GM23338 (cell line): ENCODE measurements around the gene LUC7L. TPM values are rescaled to one million over a fixed set of nuclear protein-coding genes. Genes with fewer than 3 reads are reported as not detected.

Experiments used
- ATAC-seq: fragments of 200-7000 bp; cut with Tn5 transposase; 3 replicates; pipeline ENCODE4 v1.9.1; 2020
- DNase-seq: peaks from one replicate; pipeline ENCODE4 v3.0.0-alpha.2; 2015; ENCODE audit warnings: low spot score
- H2AFZ ChIP-seq: fragments of 200-600 bp; sonication (generic); 2 replicates; pipeline ENCODE4 v1.8.0; 2016; ENCODE audit warnings: antibody characterized with exemption, mild to moderate bottlenecking, moderate library complexity
- H3F3A ChIP-seq: fragments of 200-600 bp; sonication (generic); replicated peaks from 2 replicates; pipeline ENCODE4 v1.8.0; 2017; ENCODE audit warnings: antibody characterized with exemption, mixed run types, low read depth
- H3K27ac ChIP-seq: fragments of 200-600 bp; sonication (generic); 2 replicates; pipeline ENCODE4 v1.6.1; 2016; ENCODE audit warnings: low read depth
- H3K27me3 ChIP-seq: fragments of 200-600 bp; sonication (generic); 2 replicates; pipeline ENCODE4 v1.8.0; 2016; ENCODE audit warnings: mild to moderate bottlenecking, mixed run types, moderate library complexity; ENCODE audit not compliant: insufficient read depth
- H3K36me3 ChIP-seq: fragments of 200-600 bp; sonication (generic); 2 replicates; pipeline ENCODE4 v1.8.0; 2016; ENCODE audit warnings: mild to moderate bottlenecking; ENCODE audit not compliant: insufficient read depth
- H3K4me1 ChIP-seq: fragments of 200-600 bp; sonication (generic); 2 replicates; pipeline ENCODE4 v1.8.0; 2016; ENCODE audit warnings: mild to moderate bottlenecking, moderate library complexity; ENCODE audit not compliant: insufficient read depth
- H3K4me2 ChIP-seq: fragments of 200-600 bp; sonication (generic); 2 replicates; pipeline ENCODE4 v1.7.1; 2017; ENCODE audit warnings: mixed run types
- H3K4me3 ChIP-seq: fragments of 200-600 bp; sonication (generic); 2 replicates; pipeline ENCODE4 v1.6.1; 2016; ENCODE audit warnings: mixed run types
- H3K79me2 ChIP-seq: fragments of 200-600 bp; sonication (generic); replicated peaks from 2 replicates; pipeline ENCODE4 v1.8.0; 2017; ENCODE audit warnings: mild to moderate bottlenecking; ENCODE audit not compliant: insufficient read depth
- H3K9me2 ChIP-seq: fragments of 200-600 bp; sonication (generic); 2 replicates; pipeline ENCODE4 v1.8.0; 2017; ENCODE audit not compliant: insufficient read depth
- H4K20me1 ChIP-seq: fragments of 200-600 bp; sonication (generic); replicated peaks from 2 replicates; pipeline ENCODE4 v1.8.0; 2017; ENCODE audit warnings: mild to moderate bottlenecking; ENCODE audit not compliant: insufficient read depth
- H3K27ac Mint-ChIP-seq: 2 replicates; pipeline ENCODE4 v1.8.0; 2020; ENCODE audit warnings: inconsistent platforms, mild to moderate bottlenecking, moderate library complexity, mixed read lengths
- H3K27me3 Mint-ChIP-seq: 3 replicates; pipeline ENCODE4 v1.8.0; 2022; ENCODE audit warnings: low read depth, mild to moderate bottlenecking, moderate library complexity, mixed read lengths, inconsistent platforms; ENCODE audit not compliant: insufficient read depth, poor library complexity
- H3K36me3 Mint-ChIP-seq: 3 replicates; pipeline ENCODE4 v1.8.0; 2021; ENCODE audit warnings: low read depth, mild to moderate bottlenecking, inconsistent platforms, moderate library complexity, mixed read lengths
- H3K4me1 Mint-ChIP-seq: 3 replicates; pipeline ENCODE4 v1.8.0; 2020; ENCODE audit warnings: mild to moderate bottlenecking, inconsistent platforms, mixed read lengths
- H3K4me3 Mint-ChIP-seq: 3 replicates; pipeline ENCODE4 v1.8.0; 2021; ENCODE audit warnings: moderate library complexity, mild to moderate bottlenecking, inconsistent platforms, mixed read lengths
- H3K9me3 Mint-ChIP-seq: 3 replicates; pipeline ENCODE4 v1.8.0; 2020; ENCODE audit warnings: moderate library complexity, mild to moderate bottlenecking, inconsistent platforms, mixed read lengths
- CREB1 ChIP-seq: fragments of 250-450 bp; sonication (Bioruptor Pico); IDR thresholded peaks from 2 replicates; pipeline ENCODE4 v1.5.0; 2020; ENCODE audit warnings: low read depth, mild to moderate bottlenecking, moderate library complexity
- CTCF ChIP-seq, 2 experiments: fragments of 200-600 bp in 1 of 2; sonication (generic) in 1 of 2; conservative IDR thresholded peaks; 2 replicates each; pipeline versions ENCODE4 v1.5.1 to v1.6.1; 2016 to 2017; ENCODE audit warnings: antibody characterized with exemption in 2 of 2, low read depth in 2 of 2, mild to moderate bottlenecking in 2 of 2, moderate library complexity in 1 of 2
- ETS1 ChIP-seq: IDR thresholded peaks from 2 replicates; pipeline ENCODE4 v1.6.1; 2016; ENCODE audit warnings: antibody characterized with exemption
- EZH2 ChIP-seq: fragments of 200-600 bp; sonication (generic); IDR thresholded peaks from one replicate; pipeline ENCODE4 v1.8.0; 2017; ENCODE audit warnings: antibody characterized with exemption, mild to moderate bottlenecking, low read depth; ENCODE audit not compliant: unreplicated experiment
- JUNB ChIP-seq: IDR thresholded peaks from one replicate; pipeline ENCODE4 v1.6.1; 2016; ENCODE audit warnings: antibody characterized with exemption; ENCODE audit not compliant: unreplicated experiment
- NANOG ChIP-seq: IDR thresholded peaks from 2 replicates; pipeline ENCODE4 v1.6.1; 2016; ENCODE audit warnings: antibody characterized with exemption, borderline replicate concordance
- POLR2AphosphoS5 ChIP-seq: IDR thresholded peaks from 2 replicates; pipeline ENCODE4 v1.6.1; 2016; ENCODE audit warnings: antibody characterized with exemption, low read depth
- REST ChIP-seq: IDR thresholded peaks from one replicate; pipeline ENCODE4 v1.6.1; 2018; ENCODE audit warnings: antibody characterized with exemption; ENCODE audit not compliant: unreplicated experiment
- ZNF114 ChIP-seq: fragments of 250-450 bp; sonication (Bioruptor Pico); IDR thresholded peaks from 2 replicates; pipeline ENCODE4 v1.5.0; 2020; ENCODE audit warnings: mild to moderate bottlenecking, moderate library complexity
- ZNF331 ChIP-seq: fragments of 250-450 bp; sonication (Bioruptor Pico); IDR thresholded peaks from 2 replicates; pipeline ENCODE4 v1.5.0; 2020; ENCODE audit warnings: low read depth, mild to moderate bottlenecking, moderate library complexity
- ZNF462 ChIP-seq: fragments of 250-450 bp; sonication (Bioruptor Pico); IDR thresholded peaks from 2 replicates; pipeline ENCODE4 v1.5.0; 2020; ENCODE audit warnings: mild to moderate bottlenecking, moderate library complexity
- polyA plus RNA-seq: library from polyadenylated mRNA; unstranded; fragments of >200 nt; fragmentation: Nextera tagmentation; extraction: Ambion mirVana; gene quantifications from 2 replicates; pipeline ENCODE4 v1.2.1, GENCODE V29; 2016
- total RNA-seq: library from RNA; depleted of rRNA; stranded (reverse); fragments of >200 nt; shearing (Covaris generic); gene quantifications from 2 replicates; pipeline ENCODE4 v1.2.3, GENCODE V29; 2014

Gene LUC7L
- total and polyA plus RNA-seq, 2 experiments from 2014 or later = 114 to 151 TPM

DNA sequence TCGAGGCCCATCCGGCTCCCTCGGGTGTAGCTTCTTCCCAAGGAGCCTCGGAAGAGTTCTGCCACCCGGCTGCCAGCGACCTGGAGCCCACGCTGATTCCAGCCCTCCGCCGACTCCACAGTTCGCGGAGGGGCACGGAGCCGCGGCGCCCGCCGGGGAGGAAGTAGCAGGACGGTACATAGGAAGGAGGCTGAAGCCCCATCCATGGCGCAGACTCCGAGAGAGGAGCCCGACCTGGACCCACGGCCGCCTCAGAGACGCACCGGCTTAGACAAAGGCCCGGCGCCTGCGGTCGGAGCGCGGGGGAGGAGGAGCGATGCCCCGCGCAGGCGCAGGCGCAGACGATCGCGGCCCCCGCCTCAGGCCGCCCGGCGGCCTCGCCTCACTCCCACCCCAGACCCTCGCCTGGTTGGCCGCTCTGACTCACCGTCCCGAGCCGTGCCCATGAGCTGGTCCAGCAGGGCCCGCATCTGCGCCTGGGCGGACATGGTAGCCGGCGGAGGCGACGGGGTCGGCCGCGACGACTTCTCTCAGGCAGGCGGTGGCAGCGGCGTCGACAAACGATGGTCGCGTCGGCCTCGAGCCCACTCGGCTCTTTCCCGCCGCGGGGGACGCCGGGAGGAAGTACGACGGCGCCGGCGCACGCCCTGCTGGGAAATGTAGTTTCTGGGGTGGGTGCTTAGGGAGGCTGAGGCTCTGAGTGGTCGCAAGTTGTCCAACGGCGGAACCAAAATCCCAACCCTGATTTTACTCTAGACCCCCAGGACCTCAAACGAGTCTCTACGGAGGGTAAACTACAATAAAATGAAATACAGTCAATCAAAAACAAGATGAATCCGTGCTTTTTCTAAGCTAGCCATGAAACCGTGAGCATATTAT is at the start of gene LUC7L (continued):
- no peak for TF ChIP-seq ZNF331

DNA sequence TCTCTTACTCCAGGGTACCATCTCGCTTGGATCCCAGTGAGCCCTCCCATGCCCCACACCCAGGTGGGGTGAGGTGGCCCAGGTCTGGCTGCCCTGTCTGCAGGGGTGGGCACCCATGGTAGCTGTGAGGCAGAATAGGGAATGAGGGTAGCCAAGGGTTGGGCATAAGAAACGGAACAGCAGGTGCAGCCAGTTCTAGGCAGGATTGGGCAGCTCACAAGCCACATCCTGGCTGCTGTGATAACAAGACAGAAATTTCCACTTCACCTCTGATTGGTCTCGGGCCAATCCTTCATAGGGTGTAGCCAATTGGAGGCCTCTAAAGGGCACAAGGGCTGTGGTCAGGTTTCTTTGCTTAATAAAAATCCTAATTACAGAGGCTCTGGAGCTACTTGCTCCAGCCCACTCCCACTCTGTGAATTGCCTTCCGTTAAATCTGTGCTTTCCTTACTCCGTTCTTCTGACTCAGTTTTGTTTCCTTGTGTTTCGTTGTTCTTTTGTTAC is 49.7 kb upstream of the LUC7L start:
- ATAC-seq = peak; percentile 17
- Histone ChIP-seq H3K4me2 (no peak overlapping the region), H3F3A (peaks cover 4% of the 10 kb centered on the region; the same call in 1 of the 2 replicates), H3K4me1 (no peaks in the 10 kb centered on the region), H3K36me3 (no peaks in the 10 kb centered on the region), H3K27ac (no peak overlapping the region), H3K79me2 (no peaks in the 10 kb centered on the region), H3K4me3 (no peak overlapping the region), H3K9me2 (no peaks in the 10 kb centered on the region), H2AFZ (no peak overlapping the region), H3K27me3 (peaks cover 61% of the 10 kb centered on the region), H4K20me1 (0 out of 2 replicates have a peak, but pooled peaks cover 2% of the 10 kb centered on the region)
- Mint-ChIP-seq H3K27ac (no peak overlapping the region), H3K27me3 (peaks cover 44% of the 10 kb centered on the region), H3K4me1 (no peaks in the 10 kb centered on the region), H3K36me3 (no peaks in the 10 kb centered on the region), H3K9me3 (no peaks in the 10 kb centered on the region), H3K4me3 (no peak overlapping the region)
- DNase-seq = peak; percentile 70
- TF ChIP-seq NANOG = no peak
- TF ChIP-seq CTCF (conservative IDR thresholded peaks at IDR 0.05; ENCODE audit: low read depth in 2 of 2) = no peak
- no peak for TF ChIP-seq ZNF114
- no peak for TF ChIP-seq CREB1
- no peak for TF ChIP-seq ZNF462
- no peak for TF ChIP-seq REST
- TF ChIP-seq JUNB = no peak
- TF ChIP-seq ZNF331 = no peak
- no peak for TF ChIP-seq ETS1
- no peak for TF ChIP-seq POLR2AphosphoS5
- no peak for TF ChIP-seq EZH2
